ENCODE data around the gene GTF3C5. TPM values are rescaled to one million over a fixed set of nuclear protein-coding genes. Genes with fewer than 3 reads are reported as not detected.

Gene GTF3C5
- total and polyA plus RNA-seq, 9 donors = 32.3 to 71.6 (median 52.2) TPM

DNA sequence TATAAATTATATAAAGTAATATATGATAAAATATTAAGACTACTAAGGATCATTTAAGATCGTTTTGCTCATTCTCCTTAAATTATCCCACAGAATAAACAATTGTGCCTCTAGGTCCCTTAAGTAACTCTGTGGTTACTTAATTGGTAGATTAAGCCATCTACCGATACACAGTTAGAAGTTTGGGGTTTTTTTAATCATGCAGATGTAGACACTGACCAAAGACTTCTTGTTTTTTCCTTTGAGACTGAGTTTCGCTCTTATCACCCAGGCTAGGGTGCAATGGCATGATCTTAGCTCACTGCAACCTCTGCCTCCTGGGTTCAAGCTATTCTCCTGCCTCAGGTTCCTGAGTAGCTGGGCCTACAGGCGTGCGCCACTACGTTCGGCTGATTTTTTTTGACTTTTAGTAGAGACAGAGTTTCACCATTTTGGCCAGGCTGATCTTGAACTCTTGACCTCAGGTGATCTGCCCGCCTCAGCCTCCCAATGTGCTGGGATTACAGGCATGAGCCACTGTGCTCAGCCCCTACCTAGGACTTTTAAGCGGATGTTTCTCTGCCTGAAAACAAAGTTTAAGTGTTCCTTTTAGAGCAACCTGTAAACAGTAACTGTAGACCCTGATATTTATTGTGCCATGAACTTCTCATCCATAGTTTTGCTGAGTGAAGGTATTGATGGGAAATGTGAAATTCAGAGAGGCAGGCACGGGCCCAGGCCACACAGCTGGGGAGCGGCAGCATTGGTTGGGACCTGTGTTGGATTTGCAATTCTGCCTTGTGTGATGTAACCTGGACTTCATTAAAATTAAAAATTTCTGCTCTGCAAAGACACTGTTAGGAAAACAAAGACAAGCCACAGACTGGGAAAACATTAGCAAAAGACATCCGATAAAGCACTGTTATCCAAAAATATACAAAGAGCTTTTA lies 42.6 kb downstream of the GTF3C5 start:
- intact Hi-C loops (cut with DNase I) = no loop called here
- Histone ChIP-seq H3K4me1 (ENCODE audit: insufficient read depth) (peaks cover 23% of the 10 kb centered on the region), H3K36me3 (no peaks in the 10 kb centered on the region), H3K9me3 (no peaks in the 10 kb centered on the region), H3K27ac (peak overlapping the region in 1 of 2 donors; percentile 85), H3K4me3 (no peak overlapping the region), H3K27me3 (no peaks in the 10 kb centered on the region)
- DNase-seq = peak in 1 of 5 donors; percentile 23
- TF ChIP-seq EP300 (IDR thresholded peaks at IDR 0.05) (no peak), POLR2A (IDR thresholded peaks at IDR 0.05) (no peak)
- TF ChIP-seq, protein P1, sequence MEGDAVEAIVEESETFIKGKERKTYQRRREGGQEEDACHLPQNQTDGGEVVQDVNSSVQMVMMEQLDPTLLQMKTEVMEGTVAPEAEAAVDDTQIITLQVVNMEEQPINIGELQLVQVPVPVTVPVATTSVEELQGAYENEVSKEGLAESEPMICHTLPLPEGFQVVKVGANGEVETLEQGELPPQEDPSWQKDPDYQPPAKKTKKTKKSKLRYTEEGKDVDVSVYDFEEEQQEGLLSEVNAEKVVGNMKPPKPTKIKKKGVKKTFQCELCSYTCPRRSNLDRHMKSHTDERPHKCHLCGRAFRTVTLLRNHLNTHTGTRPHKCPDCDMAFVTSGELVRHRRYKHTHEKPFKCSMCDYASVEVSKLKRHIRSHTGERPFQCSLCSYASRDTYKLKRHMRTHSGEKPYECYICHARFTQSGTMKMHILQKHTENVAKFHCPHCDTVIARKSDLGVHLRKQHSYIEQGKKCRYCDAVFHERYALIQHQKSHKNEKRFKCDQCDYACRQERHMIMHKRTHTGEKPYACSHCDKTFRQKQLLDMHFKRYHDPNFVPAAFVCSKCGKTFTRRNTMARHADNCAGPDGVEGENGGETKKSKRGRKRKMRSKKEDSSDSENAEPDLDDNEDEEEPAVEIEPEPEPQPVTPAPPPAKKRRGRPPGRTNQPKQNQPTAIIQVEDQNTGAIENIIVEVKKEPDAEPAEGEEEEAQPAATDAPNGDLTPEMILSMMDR (IDR thresholded peaks at IDR 0.05) = no peak
- 55 to 76% (median 65%) methylated on average over 12 of the region's 12 CpGs for WGBS, 3 donors

DNA sequence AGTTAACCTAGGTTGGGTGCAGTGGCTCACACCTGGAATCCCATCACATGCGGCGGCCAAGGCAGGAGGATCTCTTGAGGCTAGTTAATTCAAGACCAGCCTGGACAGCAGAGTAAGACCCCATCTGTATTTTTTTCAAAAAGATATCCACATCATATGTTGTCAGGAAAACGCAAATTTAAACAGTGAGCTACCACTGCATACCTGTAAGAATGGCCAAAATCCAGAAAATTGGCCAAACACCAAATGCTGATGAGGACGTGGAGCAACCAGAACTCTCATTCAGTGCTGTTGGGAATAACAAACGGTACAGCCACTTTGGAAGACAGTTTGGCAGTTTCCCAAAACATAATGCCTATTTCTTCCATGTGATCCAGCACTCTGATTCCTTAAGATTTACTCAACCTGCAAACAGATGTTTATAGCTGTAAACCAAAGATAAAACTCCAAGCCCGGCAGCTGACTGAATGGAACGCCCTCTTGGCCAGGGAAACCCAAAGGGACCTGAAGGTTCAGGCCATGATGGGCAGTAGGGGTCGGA lies 43.4 kb downstream of the GTF3C5 start:
- WGBS, 3 donors = 31 to 38% (median 35%) methylated on average over 8 of the region's 8 CpGs
- no peak for DNase-seq
- TF ChIP-seq, protein P1 (IDR thresholded peaks at IDR 0.05) = no peak
- TF ChIP-seq EP300 (IDR thresholded peaks at IDR 0.05) (no peak), POLR2A (IDR thresholded peaks at IDR 0.05) (no peak)

DNA sequence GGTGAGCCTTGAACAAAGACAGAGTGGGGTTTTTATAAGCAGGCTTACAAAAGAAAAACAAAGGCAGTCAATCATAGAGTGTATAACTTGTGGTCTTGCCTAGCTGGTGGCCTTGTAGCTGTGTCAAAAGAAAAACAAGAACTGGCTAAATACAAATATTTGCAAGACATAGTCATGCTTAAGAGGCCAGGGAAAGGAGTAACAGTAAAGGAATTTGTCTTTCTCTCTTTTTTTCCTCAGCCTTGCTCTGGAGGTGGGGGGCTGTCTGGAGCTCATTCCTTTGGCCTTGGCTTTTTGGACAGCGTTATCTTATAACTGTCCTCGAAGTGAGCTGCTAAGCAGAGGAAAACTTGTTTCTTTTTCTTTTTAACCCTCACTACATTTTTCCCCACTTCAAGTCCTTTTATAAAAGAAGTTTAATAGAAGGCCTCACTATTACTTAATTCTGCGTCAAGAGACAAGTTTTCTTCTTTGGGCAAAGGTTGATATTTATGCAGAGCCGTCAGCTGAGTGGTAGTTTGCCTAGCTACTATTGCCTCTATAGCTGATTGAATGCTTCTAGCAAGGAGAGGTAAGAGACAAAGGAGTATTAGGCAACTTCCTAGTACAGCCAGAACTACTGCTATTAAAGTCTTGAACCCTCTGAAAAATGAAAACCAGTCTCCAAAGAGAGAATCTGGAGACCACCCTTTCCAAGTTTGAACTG lies 45.3 kb downstream of the GTF3C5 start:
- TF ChIP-seq, protein P1 (IDR thresholded peaks at IDR 0.05) = no peak
- TF ChIP-seq EP300 (IDR thresholded peaks at IDR 0.05) (no peak), POLR2A (IDR thresholded peaks at IDR 0.05) (no peak)
- Histone ChIP-seq H3K4me3 (no peak overlapping the region), H3K36me3 (no peaks in the 10 kb centered on the region), H3K9me3 (no peaks in the 10 kb centered on the region), H3K27me3 (no peaks in the 10 kb centered on the region), H3K27ac (peak overlapping the region in 1 of 2 donors; percentile 85), H3K4me1 (ENCODE audit: insufficient read depth) (peaks cover 23% of the 10 kb centered on the region)
- DNase-seq = peak in 2 of 5 donors; percentile 52 to 53
- WGBS, 3 donors = 5 to 12% (median 12%) methylated on average over 4 of the region's 4 CpGs
- intact Hi-C loops (cut with DNase I) = no loop called here

More for the DNA sequence above, 43.4 kb downstream of the GTF3C5 start:
- peaks cover 23% of the 10 kb centered on the region for H3K4me1 ChIP-seq (ENCODE audit: insufficient read depth)
- peak overlapping the region in 1 of 2 donors; percentile 85 for H3K27ac ChIP-seq
- intact Hi-C loops (cut with DNase I) = no loop called here
- H3K27me3 ChIP-seq = no peaks in the 10 kb centered on the region
- H3K36me3 ChIP-seq = no peaks in the 10 kb centered on the region
- H3K4me3 ChIP-seq = no peak overlapping the region
- no peaks in the 10 kb centered on the region for H3K9me3 ChIP-seq

DNA sequence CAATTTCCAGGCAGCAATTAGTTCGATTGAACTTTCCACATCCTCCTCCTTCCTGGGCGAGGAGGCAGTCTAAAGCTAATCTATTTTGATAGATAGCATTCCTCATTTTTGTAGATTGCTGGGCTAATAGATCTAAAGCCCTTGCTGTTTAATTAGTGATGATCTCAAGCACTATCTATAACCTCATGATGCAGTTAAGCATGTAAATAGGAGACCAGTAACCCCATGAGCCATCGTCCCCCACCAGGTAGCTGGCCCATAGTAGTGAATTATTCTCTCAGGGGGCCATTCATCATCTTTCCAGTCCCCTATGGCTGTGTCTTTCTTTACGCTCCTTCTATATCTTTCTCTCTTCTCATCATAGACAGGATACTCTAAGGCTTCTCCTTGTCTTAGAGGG lies 45.9 kb downstream of the GTF3C5 start:
- H3K9me3 ChIP-seq = no peaks in the 10 kb centered on the region
- WGBS, 3 donors = 31 to 48% (median 39%) methylated on average over 4 of the region's 4 CpGs
- no peak overlapping the region for H3K4me3 ChIP-seq
- intact Hi-C loops (cut with DNase I) = no loop called here
- no peaks in the 10 kb centered on the region for H3K27me3 ChIP-seq
- DNase-seq = peak in 1 of 5 donors; percentile 18
- TF ChIP-seq EP300 (IDR thresholded peaks at IDR 0.05) = no peak
- no peak for TF ChIP-seq POLR2A (IDR thresholded peaks at IDR 0.05)
- TF ChIP-seq, protein P1 (IDR thresholded peaks at IDR 0.05) = no peak
- peak overlapping the region in 1 of 2 donors; percentile 85 for H3K27ac ChIP-seq
- H3K36me3 ChIP-seq = no peaks in the 10 kb centered on the region
- peaks cover 23% of the 10 kb centered on the region for H3K4me1 ChIP-seq (ENCODE audit: insufficient read depth)

Measured in ovary (tissue), 9 donors.